WI38 (cell line): ENCODE data around the gene ADAMTSL3.

Experiments
- H3K4me3 ChIP-seq: 2 replicates; pipeline ENCODE4 v1.5.1; 2011; ENCODE audit warnings: low read depth, mild to moderate bottlenecking, control low read depth, low read length
- TF ChIP-seq, protein P1 (sequence below): IDR thresholded peaks from 2 replicates; pipeline ENCODE4 v1.5.1; 2012; ENCODE audit warnings: low read depth, mild to moderate bottlenecking, control low read depth, low read length

ADAMTSL3 gene

DNA sequence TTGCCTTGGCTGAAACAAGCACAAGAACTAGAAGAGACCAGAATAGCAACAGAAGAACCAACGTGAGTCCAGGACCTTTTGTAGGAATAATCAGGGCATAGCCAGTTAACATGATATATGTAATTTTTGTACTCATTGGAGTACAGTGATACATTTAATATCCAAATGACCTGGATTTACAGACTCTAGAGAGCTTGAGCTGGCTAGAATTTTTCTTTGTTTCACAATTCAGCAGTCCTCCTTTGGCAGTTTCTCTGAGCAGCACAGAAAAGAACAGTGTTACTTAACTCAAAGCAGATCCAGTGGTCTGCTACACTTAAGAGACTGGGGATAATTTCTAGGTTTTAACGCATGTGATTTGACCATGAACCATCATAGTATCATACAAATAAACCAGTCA, 245.7 kb downstream of the ADAMTSL3 start:
- TF ChIP-seq, protein P1, sequence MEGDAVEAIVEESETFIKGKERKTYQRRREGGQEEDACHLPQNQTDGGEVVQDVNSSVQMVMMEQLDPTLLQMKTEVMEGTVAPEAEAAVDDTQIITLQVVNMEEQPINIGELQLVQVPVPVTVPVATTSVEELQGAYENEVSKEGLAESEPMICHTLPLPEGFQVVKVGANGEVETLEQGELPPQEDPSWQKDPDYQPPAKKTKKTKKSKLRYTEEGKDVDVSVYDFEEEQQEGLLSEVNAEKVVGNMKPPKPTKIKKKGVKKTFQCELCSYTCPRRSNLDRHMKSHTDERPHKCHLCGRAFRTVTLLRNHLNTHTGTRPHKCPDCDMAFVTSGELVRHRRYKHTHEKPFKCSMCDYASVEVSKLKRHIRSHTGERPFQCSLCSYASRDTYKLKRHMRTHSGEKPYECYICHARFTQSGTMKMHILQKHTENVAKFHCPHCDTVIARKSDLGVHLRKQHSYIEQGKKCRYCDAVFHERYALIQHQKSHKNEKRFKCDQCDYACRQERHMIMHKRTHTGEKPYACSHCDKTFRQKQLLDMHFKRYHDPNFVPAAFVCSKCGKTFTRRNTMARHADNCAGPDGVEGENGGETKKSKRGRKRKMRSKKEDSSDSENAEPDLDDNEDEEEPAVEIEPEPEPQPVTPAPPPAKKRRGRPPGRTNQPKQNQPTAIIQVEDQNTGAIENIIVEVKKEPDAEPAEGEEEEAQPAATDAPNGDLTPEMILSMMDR = no peak
- no peak overlapping the region for H3K4me3 ChIP-seq

DNA sequence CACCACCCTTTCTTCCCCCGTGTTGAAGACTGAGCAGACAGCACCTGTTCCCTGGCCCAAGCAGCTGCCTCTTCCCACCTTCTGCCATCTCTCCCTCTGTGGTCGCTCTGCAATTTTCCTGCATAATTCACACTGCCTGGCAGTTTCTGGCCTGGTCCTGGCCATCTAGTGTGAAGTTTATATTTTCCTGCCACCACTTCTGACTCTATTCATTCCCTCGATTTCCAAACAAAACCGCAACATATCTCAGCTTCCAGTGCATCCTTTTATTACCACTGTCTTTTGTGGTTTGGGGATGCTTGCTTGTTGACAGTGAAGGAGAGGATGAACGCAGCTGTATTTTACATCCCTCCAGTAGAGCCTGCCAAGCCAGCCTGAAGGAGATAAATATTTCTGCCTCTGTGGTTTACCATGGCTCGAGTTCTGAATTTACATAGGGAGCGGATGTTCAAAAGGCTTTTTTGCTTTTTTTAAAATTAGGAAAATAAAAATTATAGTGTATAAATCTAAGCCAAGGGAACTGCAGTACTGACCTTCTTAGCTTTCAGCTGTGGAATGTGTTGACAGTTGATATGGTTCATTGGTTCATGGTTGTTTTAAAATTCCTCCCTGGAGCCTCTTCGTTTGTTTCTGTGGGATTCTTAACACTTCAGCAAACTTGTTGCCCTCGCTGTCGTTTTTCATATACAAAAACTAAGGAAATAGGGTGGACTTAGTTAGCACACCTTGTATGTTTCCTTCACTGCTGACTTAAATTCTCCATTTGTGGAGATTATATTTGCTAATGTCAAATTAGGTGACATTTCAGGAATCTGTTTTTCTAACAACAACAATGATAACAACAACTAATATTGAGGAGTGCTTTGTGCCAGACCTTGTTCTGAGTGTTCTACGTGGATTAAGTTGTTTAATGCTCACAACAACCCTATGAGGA, 250.5 kb downstream of the ADAMTSL3 start:
- TF ChIP-seq, protein P1 = no peak
- no peak overlapping the region for H3K4me3 ChIP-seq

DNA sequence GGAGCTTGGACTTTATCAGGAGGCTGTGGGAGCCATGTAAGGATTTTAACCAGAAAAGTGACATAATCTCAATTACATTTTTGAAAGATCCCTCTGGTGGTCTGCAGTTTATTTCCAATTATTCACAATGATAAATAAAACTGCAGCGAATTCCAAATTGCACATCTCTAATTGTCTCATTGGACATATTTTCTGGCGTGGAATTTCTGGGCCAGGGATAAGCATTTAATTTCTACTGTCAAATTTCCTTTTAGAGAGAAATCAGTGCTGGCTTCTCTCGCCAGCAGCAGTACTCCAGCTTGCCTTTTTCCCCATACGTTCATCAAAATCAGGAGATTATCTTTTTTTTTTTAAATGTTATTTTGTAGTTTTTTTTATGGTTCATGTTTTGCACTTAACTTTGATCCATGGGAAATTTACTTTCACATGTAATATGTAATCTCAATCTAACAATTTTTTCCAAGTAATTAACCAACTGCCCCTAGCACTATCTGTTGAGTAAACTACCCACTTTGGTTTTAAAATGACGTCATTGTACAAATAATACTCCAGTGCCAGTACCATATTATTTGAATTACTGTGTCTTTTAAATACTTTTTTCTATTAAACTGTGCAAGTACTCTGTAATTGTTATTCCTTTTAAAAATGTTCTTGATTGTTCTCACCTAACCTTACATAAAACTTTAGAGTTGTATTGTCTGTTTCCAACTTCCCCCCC, 251.8 kb downstream of the ADAMTSL3 start:
- H3K4me3 ChIP-seq = no peak overlapping the region
- TF ChIP-seq, protein P1 = no peak

DNA sequence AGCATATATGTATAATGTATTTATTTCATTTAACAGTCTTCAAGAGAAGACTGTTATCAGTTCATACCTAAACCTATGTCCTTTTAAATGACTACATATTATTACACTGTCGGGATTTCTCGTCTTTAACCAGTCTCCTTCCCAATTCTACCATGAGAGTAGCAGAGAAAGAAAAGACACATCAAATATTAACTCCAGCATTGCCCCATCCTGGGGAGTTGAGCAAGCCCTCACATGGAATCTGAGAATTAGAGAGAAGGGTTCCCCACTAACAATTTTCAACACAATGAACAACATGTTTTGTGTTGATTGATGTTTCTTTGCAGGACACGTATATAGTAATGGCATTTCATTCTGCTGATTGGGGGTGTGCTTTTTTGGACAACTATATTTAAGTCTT, 257.4 kb downstream of the ADAMTSL3 start:
- TF ChIP-seq, protein P1 = no peak
- no peak overlapping the region for H3K4me3 ChIP-seq

DNA sequence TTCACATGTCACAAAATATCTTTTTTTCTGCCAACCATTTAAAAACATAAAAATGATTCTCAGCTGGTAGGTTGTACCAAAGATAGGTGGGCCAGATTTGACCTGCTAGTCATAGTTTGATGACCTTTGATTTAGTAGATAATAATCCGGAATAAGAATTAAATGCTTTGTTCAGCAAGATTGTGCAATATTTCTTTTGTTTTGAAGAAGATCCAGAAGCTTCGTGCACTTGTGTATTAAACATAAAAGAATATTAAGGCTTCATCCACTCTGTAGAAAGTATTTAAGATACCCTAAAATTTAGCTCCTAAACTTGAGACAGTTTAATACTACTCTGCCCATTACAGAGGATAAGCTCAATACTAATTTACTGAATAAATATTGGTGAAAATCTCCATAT, 258.4 kb downstream of the ADAMTSL3 start:
- TF ChIP-seq, protein P1 = no peak
- H3K4me3 ChIP-seq = no peak overlapping the region

DNA sequence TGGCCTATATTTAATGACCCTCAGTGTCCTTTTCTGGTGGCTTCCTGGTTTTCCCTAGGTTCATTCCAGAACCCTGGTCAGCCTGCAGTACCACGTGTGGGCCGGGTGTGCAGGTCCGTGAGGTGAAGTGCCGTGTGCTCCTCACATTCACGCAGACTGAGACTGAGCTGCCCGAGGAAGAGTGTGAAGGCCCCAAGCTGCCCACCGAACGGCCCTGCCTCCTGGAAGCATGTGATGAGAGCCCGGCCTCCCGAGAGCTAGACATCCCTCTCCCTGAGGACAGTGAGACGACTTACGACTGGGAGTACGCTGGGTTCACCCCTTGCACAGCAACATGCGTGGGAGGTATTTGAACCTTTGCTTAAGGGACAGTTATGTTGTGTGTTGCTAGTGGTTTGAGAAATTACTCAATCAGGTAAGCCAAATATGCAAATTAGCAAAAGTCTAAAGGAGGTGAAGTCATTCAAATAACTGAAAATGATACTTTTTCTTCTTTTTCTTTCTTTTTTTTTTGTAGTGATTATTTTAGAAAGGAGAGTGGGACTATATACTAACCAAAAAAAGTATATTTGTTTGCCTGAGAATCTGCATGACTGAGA, 259.2 kb downstream of the ADAMTSL3 start:
- TF ChIP-seq, protein P1 = no peak
- H3K4me3 ChIP-seq = no peak overlapping the region
